ENCODE data around the gene FGF12.

FGF12 gene

GRCh38 chr3:192246847-192247559 lies 480.3 kb downstream of the FGF12 start:
- DNase-seq: no peak

GRCh38 chr3:192244591-192244990 lies 482.8 kb downstream of the FGF12 start:
- DNase-seq: no peak

- no peak for DNase-seq
Measured at GRCh38 chr3:192239956-192240355, 487.4 kb downstream of the FGF12 start.

GRCh38 chr3:192237992-192238608 lies 489.2 kb downstream of the FGF12 start:
- no peak for DNase-seq

- DNase-seq: no peak
Measured at GRCh38 chr3:192229866-192230265, 497.5 kb downstream of the FGF12 start.

GRCh38 chr3:192224634-192225155 lies 502.6 kb downstream of the FGF12 start:
- DNase-seq: no peak

GRCh38 chr3:192223815-192224214 lies 503.5 kb downstream of the FGF12 start:
- DNase-seq: no peak

- no peak for DNase-seq
Measured at GRCh38 chr3:192220915-192221314, 506.4 kb downstream of the FGF12 start.

- no peak for DNase-seq
Measured at GRCh38 chr3:192219926-192220325, 507.4 kb downstream of the FGF12 start.

GRCh38 chr3:192216067-192216466 lies 511.3 kb downstream of the FGF12 start:
- DNase-seq: no peak

GRCh38 chr3:192212979-192213378 lies 514.4 kb downstream of the FGF12 start:
- no peak for DNase-seq

GRCh38 chr3:192212335-192212734 lies 515.0 kb downstream of the FGF12 start:
- DNase-seq: no peak

- no peak for DNase-seq
Measured at GRCh38 chr3:192207651-192208050, 519.7 kb downstream of the FGF12 start.

GRCh38 chr3:192207239-192207638 lies 520.1 kb downstream of the FGF12 start:
- DNase-seq: no peak

GRCh38 chr3:192194085-192194484 lies 533.3 kb downstream of the FGF12 start:
- no peak for DNase-seq

GRCh38 chr3:192188218-192188835 lies 539.0 kb downstream of the FGF12 start:
- DNase-seq: peak; percentile 65

- no peak for DNase-seq
Measured at GRCh38 chr3:192187485-192188051, 539.8 kb downstream of the FGF12 start.

GRCh38 chr3:192186498-192186897 lies 540.8 kb downstream of the FGF12 start:
- DNase-seq: no peak

GRCh38 chr3:192186045-192186444 lies 541.3 kb downstream of the FGF12 start:
- no peak for DNase-seq

GRCh38 chr3:192183109-192183508 lies 544.2 kb downstream of the FGF12 start:
- DNase-seq: no peak

GRCh38 chr3:192181151-192181550 lies 546.2 kb downstream of the FGF12 start:
- DNase-seq: no peak

GRCh38 chr3:192177383-192177782 lies 550.0 kb downstream of the FGF12 start:
- DNase-seq: no peak

GRCh38 chr3:192174283-192174682 lies 553.1 kb downstream of the FGF12 start:
- DNase-seq: no peak

GRCh38 chr3:192171213-192171612 lies 556.1 kb downstream of the FGF12 start:
- no peak for DNase-seq

All from stimulated activated CD4-positive, alpha-beta T cell treated with anti-CD3 and anti-CD28 coated beads, Interleukin-15, amount 100 ng/mL, for 24 hours (primary cell).